HT-29 (cell line): ENCODE measurements around the gene ATIC. TPM values are rescaled to one million over a fixed set of nuclear protein-coding genes. Genes with fewer than 3 reads are reported as not detected.

Experiments
- DNase-seq: peaks from one replicate; pipeline ENCODE4 v3.0.0-alpha.2; 2015; ENCODE audit warnings: low spot score
- total RNA-seq: library from RNA; depleted of rRNA; stranded (reverse); fragments of >200 nt; shearing (Covaris generic); gene quantifications from 2 replicates; pipeline ENCODE4 v1.2.3, GENCODE V29; 2014

ATIC gene
- total RNA-seq, 1 experiment from 2014 or later = 15.4 TPM

DNA sequence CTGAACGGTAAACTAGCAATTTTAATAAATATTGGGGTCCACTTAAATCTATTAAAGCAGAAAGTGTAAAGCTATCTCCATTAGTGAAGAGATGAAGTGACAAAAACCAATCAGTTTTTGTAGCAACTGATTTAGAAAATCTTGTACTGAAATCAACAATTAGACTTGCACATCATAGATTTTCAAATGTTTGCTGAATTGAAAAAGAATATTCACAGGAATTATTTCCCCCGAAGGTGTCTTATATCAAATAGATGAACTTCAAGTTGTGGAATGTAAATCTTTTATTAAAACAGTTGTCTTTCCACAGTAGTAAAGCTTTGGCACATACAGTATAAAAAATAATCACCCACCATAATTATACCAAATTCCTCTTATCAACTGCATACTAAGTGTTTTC, 48.7 kb downstream of the ATIC start:
- no peak for DNase-seq

DNA sequence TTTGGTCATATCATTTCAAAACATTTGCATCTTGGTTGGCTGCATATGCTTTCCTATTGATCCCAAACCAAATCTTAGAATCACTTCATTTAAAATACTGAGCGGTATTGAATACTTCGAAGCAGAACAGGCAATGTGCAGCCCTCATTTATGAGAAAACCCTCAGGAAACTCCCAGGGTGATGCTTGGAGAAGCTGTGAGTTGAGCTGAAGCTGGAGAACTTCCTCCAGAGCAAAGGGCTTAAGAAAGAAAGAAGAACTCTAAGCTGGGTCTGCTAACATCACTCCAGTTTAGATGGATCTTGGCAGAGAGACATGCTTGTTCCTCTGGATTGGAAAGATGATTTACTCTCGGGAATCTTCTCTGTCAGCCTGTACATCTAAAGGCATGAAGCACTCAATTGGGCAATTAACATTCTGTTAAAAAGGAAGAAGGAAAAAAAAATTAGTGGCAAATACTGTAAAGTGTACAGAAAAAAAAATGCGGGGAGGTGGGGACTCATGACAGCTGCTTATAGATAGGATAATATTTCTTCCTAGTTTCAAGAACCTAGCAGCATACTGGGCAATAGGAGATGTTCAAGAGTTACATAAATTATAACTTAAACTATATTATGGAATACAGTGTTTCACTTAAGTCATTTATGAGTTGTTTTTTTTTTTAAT, 49.5 kb downstream of the ATIC start:
- DNase-seq = no peak

DNA sequence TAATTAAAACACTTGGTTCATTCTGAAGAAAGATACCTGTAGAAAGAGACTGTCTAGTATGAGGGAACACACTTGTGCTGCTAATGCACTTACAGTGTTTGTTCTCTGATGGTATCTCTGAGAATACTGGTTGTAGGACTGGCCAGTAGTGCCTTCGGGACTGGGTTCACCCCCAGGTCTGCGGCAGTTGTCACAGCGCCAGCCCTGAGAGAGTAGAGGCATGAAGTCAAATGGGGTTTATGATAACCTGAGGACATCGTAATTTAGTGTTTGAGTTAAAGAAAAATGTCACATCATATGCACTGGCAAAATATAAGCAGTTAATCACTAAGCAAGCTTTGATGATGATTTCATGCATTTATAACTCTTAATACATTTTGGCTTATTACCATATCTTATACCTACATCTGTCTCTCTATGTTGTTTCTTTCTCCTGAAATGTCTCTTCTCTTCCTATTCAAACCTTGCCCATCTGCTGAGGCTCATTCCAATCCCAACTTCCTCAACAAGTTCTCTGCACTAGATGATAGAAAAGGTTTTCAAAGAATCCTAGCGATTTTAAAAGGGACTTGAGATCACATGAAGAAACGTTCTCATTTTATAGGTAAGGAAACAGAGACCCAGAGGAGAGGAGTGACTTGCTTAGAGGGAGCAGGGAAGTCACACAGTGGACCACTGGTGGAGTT, 50.2 kb downstream of the ATIC start:
- DNase-seq = no peak

DNA sequence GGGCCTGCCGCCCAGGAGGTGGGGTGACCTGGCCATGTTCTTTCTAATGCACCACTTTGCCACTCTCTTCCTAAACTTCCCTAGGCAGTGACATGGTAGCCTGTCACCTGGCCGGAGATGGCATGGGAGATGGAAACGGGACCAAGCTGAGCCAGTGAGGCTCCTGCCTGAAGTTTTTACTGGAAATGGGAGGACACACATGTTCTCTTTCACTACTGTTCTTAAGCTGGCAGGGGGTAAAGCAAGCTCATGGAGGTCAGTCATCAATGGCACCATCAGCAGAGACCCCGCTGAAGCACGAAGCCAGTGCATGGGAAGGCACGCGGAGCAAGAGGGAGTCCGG, 50.7 kb downstream of the ATIC start:
- DNase-seq = no peak

DNA sequence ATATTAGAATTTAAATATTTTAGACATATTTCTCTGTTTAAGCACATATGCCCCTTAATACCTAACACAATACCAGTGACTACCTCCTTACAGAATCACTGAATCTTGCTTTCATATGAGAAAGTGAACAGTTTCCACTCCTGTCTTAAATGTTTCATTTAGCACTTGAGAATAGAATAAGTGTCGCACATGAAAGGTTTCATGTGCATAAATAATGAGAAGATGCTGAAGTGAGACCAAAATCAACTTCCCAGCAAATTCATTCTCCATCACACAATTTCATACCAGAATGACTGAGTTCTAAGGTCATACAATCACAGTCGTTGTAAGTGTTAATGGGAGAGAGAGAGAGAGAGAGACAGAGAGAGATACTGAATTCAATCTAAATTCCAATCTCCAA, 51.2 kb downstream of the ATIC start:
- DNase-seq = no peak

DNA sequence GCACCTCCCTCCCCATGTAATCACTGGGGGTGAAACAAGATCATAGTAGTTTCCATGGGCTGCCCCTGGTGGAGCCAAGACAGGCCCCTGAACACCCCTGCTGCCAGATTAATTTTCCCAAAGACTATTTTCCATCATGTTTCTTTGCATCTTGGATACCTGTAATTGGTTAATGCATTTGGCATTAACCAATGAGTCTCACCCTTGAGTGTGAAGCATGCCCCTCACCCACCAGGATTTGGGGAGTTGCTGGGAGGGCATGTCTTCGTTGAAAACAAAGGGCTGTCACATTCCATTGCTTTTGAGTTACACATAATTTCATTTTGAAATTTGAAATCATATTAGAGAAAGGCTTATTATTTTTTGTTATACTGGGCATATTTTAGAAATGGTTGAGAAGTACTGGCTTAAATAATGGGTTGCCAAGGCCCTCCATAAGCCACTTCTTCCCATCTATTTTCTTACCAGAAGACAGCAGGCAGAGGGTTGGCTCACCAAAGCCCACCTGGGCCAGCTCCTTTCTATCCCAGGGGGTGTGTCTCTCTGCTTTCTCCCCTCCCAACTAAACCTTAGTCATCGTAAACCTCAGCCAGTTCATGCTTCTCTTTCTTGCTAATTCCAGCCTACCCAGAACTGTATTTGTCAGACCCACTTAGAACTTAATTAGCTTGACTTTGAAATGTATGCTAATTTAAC, 51.8 kb downstream of the ATIC start:
- no peak for DNase-seq

DNA sequence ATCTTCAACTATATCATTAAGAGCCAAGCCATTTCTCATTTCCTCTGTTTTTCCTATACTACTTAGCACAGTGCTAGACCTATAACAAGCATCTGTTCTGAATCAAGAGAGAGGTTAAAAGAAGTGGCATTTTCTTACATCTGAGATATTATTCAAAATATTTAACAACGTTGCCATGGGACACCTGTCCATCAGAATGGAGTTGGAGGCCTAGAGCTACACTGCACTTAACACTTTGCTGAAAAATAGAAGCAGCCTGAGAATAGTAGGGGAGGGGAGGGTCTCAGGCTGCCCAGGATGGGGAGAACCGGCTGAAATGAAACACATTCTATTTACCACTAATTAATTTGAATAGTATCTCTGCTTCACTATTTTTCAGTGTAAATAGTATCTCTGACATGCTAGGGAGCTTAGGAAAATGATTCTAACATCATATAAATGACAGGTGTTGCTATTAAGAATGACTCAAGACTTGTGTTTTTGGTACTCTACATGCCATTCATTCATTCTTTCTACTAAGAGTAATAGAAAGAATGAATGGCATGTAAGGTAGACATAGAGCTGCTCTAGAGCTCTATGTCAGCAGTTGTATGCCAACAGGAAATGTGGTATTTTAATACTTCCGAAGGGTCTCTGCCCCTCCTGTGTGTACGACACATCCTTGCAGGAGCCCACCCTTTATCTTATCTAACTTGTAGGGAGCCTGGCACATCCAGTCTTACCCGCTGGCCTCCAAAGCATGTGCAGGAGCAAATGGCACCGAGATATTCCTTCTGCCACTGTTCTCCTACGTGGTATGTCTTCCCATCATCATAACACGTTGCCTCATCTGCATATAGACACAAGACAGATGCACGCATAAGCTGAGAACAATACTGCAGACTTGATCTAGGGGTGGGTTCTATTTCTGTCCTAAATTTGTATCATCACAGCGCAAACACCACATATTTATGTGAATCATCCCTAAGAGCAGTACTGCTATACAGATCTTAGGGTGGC, 52.6 kb downstream of the ATIC start:
- no peak for DNase-seq

DNA sequence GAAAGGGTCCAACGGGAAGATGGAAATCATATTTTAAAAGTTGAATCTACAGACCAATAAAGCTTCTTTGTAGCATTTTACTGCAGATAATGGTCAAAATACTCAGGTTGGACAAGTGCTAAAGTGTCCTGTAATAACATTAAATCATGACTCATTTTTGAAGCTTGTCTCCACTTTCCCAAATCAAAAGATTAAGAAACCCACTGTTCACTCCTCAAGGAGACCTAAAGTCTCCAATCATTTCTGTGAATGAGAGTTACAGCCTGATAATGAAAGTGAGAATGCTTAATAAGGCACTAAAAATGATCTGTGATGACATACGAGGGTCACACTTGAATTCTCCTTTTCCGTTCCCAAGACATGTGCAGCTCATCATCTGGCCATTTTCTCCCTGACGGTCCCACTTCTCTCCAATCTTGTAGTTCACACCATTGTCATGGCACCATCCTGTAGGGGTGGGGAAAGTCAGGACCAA, 53.4 kb downstream of the ATIC start:
- no peak for DNase-seq

DNA sequence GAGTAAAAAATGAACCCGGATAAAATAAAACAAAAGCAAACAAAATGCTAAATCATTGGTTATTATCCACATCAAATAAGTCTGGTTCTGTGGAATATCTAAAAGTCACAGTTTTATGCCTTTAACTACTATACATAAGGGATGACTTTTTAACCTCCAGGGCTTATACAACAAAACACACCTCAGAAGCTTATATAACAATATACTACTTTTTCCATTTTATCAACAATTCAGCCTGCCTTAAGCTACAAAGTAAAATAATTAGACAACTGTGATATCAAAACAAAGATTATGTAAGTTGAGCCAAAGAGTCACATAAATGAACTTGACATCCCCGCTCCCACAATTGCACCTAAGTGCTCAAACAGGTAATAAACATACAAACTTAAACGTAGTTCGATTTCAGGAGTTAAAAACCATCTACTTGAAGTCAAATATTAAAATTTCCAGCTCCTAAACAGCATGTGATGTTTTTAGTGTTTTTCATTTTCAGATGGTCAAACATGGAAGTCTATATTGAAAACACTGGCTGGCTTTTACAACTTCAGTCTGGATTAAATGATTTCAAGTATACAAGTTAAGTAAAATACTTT, 54.7 kb downstream of the ATIC start:
- no peak for DNase-seq

DNA sequence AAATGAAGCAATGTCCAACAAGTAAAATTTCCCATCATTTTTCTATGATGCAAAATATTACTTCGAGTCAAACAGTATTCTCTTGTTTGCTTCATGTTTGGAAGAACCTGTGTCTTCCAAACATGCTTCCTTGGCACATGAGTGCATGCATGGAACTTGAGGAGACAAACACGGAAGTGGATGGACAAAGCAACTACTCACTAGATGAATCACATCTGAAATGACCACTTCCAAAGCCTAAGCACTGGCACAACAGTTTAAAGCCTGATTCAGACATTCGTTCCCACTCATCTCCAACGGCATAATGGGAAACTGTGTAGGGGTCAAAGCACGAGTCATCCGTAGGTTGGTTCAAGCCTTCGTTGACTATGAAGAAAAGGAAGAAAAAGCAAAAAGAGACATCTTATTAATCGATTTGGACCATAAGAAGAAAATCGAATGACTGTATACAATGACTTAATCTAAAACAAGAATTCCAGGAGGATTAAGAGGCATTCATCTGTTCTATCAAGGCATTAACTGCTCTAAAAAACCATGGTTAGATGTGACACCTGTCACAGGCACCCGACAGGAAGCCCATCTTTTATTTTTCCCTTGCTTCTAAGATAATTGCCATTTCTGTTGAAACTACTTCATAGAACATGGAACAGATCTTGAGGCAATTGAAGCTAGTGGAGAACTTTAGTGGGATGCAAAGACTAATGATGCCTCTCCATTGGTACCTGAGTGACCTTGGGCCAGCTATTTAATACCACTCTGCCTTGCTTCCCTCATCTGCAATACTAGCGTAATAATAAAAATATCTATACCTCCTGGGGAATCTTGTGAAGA, 56.0 kb downstream of the ATIC start:
- no peak for DNase-seq

DNA sequence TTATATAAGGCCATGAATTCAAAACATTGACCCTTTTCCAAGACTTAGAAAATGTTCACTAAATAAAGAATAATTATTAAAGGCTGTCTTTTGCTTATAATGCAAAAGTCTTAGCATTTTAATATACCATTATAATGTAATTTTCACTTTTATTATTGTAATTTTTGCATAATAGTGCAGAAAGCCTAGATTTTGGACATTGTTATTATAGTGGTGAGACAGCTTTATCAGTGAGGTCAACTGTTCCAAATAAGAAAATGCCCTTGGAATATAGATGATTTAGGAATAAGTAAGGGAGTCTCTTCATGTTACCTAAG, 56.6 kb downstream of the ATIC start:
- no peak for DNase-seq

DNA sequence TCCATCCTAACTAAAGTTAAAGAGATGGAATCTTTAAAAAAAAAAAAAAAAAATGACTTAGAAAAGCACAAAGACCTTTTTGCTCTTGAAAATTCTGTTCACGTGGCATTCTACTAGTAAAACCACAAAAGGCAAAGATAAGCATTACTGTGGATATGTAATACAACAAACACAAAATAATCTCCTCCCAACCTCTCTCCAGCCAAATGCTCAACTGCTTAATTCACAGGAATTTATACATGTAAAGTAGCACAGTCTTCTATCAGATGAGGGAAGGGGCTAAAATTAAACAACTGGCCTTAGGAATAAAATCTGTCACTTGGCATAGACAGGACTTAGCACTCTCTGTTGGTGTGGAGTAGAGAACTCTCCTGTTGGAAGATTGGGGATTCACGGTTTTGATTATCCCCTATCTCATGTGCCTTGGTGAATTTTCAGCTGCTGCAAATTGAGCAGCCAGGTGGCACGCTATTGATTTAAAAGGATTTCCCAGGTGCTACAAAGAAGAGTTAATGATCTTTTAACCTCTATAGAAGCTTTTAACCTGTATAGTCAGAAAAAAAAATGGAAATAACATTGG, 57.4 kb downstream of the ATIC start:
- DNase-seq = no peak

DNA sequence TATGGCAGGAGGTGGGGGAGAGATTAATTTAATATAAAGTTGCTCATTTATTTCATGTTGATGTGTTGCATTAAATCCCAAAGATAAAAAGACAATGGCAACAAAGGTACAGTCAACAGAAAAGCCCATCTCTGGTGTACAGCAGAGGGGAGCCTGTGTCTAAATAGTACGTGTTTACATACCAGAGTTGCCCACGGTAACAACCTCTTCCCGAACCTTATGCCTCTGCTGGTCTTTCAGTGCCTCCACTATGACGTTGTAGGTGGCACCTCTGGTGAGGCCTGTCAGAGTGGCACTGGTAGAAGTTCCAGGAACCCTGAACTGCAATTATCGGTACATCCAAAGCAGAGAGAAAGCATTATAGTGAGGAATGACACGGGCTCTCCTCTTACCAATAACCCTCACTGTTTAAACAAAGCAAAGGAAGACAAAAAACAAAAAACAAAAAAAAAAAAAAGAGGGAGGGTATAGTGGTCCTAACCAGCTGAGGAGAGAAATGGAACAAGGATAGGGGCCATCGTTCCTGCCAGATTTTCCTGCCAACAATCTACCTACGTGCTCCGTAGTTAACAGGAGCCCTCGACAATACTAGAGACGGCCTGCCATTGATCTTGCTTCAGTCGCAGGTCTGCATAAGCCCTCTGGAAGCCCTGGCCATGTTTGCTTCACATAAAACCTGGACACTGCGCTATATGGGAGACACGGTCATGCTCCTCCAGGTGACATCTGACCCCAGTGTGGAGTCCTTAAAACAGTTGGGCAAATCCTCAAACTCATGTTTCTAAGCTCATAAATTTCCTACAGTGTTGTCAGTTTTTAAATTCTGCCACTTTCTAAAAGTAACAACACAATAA, 58.5 kb downstream of the ATIC start:
- no peak for DNase-seq

DNA sequence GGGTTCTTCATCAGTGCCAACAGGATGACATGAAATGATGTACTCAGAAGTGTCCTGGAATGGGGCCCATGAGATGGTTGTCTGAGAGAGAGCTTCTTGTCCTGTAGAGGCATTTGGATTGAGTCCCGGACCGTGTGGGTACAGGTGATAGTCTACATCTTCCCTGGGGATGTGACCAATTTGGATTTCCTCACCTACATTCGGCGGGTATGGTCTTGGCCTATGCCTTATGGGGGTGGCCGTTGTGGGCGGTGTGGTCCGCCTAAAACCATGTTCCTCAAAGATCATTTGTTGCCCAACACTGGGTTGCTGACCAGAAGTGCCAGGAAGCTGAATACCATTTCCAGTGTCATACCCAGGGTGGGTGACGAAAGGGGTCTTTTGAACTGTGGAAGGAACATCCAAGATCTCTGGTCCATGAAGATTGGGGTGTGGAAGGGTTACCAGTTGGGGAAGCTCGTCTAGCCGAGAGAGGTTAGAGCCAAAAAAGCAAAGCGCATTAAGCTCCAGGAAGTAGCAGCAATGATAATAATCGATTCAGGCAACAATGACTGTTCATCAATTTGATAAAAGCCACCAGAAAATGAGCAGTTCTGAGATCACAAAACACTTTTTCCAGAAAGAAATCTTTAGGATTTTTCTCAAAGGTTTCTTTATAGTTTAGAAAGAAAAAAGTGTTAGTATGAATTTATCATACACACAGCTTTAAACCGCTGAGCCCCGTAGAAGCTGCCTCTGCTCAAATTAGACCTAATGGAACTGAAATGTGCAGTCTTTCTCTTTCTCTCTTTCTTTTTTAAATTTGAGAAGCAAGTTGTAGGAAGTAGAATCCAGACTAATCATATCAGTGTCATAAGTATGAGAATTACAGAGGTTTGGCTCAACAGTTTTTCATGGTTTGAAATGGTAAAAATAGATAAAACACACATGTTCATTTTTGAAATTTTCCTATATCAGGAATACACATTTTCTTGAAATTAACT, 60.3 kb downstream of the ATIC start:
- DNase-seq = no peak

DNA sequence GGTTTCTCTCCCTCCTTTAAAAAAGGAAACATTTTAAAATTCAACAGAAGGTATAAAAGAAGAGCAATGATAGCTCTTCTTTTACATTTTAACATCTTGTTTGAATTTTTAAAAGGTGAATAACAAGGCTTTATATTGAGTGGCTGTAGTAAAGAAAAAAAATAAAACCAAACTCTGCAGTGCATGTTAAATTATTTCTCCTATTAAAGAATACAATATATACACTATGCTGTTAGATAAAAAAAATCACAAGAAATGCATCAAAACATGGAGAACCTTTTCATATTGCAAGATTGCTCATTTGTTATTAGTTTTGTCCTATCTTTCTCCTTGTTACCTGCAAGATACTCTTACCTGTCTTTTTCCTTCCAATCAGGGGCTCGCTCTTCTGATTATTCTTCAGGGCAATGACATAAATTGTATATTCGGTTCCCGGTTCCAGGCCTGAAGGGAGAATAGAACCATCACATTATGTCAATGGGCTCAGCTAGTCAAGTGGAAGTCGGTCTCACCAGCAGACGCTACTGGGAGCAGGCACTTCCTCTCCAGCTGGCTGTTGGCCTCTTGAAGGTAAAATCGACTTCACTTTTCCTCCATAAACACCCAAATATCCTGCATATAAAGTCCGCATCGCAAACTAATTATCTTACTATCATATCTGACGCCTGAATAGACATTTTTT, 61.2 kb downstream of the ATIC start:
- DNase-seq = no peak

DNA sequence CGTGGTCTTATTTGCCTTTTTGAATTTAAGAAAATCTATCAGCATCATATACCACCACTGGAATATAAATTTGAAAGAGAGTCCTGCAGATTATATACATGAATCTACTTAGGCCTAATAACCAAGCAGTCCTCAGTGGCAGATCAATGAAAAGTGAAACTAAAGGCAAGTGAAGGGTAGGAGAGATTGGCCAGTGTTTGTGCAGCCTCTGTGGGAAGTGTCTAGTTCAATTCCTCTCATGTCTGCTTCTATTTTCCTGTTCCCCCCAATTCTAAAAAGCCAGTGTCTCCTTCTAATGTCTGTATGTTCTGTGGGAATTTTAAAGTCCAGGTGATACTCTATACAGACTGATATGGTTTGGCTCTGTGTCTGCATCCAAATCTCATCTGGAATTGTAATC, 62.1 kb downstream of the ATIC start:
- DNase-seq = no peak
